HG02970 (cell line): ENCODE measurements around the gene CFAP99.
"Not testable (repeated sequence)": the region's sequence is repeated elsewhere in the genome, so short reads cannot be mapped to it uniquely, and the experiment has no call there.

ENCODE experiments used
- ATAC-seq: cut with Tn5 transposase; IDR thresholded peaks from one replicate; pipeline ENCODE4 v1.9.1; 2021; ENCODE audit warnings: mild to moderate bottlenecking, moderate library complexity, moderate number of reproducible peaks; ENCODE audit not compliant: unreplicated experiment, low FRiP score

Gene CFAP99

DNA sequence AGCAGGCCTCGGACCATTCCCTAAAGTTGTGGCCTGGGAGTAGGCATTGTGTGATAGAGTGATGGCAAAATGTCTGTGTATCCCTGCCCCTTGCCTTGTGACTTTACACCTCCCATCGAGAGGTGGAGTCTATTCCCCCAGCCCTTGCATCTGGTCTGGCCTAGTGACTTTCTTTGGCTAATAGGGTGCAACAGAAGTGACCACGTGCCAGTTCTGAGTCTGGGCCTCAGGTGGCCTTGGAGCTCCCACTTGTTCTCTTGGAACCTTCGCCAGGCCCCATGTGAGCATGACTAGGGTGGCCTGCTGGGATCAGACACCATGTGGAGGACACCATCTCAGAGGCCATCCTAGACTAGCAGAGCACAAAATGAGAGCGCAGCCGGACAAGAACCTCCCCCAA is 46.3 kb downstream of the CFAP99 start:
- ATAC-seq: no peak

DNA sequence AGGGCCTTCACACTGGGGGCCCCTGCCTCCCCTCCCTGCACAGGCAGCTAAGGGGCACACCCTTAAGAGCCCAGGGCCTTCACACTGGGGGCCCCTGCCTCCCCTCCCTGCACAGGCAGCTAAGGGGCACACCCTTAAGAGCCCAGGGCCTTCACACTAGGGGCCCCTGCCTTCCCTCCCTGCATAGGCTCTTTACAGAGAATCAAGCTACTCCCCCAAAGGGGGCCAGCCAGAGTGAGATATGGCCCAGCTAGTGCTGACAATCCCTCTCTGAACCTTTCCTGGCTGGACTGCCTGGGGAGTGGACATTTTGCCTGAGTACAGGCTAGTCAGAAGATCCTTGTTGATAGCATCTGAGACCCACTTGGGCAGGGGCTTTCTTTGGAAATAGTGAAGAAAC is 46.8 kb downstream of the CFAP99 start:
- not testable (repeated sequence) for ATAC-seq

DNA sequence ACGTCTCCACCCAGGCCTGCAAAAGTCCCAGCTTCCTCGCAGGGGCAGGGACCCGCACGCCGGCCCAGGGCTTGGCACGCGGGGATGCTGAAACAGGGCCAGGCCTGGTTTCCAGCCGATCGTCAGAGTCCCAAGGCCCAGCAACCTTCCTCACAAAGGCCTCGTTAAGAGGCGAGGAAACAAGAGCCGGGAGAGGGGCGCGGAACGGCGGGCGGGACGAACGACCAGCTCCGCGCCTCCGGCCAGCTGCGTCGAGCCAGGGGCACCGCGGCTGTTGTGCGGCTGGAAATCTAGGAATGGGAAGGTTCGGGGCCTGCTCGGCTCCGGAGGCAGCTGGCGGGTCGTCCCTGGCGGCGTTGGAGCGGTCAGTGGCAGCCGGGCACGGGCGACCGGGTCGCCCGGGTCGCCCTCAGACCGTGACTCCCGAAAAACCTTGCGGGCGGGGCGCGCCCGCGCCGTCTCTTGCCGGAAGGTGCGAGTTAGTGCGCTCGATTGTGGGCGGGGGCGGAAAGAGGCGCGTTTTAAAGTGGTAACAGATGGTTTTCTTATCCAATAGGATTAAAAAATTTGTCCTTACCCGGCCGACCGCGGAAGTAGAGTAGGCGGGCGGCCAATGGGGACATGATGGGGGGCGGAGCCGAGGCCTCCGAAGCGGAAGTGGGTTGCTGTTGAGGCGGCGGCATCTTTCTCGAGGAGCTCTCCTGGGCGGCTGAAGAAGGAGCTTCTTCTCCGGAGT is 49.9 kb downstream of the CFAP99 start, which contains the start of gene RNF4:
TSS of gene RNF4 (plus strand) at position 651 of the 736 bp plus-strand sequence. CDS start 21,388 bp downstream, outside the sequence.
- ATAC-seq: peak; percentile 85

DNA sequence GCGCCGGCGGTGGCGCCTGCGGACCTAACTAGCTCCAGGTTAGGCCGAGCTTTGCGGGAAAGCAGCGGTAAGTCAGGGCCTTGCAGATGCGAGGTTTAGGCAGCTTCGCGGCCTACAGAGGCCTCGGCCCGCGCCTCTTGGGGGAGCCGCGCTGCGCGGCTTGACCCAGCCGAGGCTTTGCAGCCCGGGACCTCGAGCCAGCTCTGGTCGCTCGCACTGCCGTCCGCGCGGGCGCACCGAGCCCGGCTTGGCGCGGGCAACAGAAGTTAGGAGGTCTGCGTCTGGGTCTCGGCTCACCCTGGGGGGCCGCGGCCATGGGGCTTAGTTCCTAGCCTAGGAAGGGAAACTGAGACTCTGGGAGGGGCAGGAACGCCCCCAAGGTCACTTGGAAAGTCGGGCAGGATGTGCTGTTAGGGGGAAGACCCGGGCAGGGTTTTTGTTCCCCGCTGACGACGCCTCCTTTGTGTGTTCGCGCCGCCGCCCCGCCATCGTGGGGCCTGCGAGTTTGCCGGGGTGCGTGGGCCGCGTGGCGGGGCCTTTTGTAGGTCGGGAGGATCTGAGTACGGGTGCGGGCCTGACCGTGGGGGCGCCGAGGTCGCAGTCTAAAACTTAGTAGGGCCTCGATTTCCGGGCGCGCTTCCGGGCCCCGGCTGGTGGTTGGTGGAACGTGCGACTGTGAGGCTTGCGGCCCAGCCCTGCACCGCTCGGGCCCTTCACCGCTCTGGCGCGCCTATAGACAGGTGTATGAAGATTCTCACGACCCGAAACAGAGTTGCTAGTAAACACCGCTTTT is 50.6 kb downstream of the CFAP99 start:
- peak; percentile 34 for ATAC-seq

DNA sequence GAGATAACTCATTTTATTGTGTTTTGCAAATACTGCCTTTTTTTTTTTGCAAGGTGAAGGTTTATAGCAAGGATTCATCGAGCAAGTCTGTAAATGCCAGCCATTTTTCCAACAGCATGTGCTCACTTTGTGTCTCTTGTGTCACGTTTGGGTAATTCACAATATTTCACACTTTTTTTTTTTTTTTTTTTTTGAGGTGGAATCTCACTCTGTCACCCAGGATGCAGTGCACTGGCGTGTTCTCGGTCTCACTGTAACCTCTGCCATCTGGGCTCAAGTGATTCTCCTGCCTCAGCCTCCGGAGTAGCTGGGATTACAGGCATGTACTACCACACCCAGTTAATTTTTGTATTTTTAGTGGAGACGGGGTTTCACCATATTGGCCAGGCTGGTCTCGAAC is 52.0 kb downstream of the CFAP99 start:
- ATAC-seq: no peak

DNA sequence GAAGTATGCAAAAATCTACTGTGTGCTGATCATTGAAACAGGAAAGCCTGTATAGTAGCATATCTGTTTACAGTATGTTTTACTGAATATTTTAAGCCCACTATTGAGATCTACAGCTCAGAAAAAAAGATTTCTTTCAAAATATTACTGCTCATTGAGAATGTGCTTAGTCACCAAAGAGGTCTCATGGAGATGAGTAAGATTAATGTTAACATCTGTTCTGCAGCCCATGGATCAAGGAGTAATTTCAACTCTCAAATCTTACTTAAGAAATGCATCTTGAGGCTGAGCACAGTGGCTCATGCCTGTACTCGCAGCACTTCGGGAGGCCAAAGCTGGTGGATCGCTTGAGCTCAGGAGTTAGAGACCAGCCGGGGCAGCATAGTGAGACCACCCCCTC is 53.4 kb downstream of the CFAP99 start:
- ATAC-seq: no peak

DNA sequence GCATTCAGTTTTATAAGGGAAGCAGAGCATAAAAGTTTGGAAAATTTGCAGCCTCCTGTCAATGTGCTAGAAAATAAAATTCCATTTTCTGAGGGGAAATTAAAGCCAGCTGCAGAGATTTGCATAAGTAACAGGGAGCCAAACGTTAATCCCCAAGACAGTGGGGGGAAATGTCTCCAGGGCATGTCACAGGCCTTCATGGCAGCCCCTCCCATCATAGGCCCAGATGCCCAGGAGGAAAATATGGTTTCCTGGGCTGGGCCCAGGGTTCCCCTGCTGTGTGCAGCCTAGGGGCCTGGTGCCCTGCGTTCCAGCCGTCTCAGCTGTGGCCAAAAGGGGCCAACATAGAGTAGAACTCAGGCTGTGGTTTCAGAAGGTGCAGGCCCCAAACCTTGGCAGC is 59.5 kb downstream of the CFAP99 start:
- no peak for ATAC-seq

DNA sequence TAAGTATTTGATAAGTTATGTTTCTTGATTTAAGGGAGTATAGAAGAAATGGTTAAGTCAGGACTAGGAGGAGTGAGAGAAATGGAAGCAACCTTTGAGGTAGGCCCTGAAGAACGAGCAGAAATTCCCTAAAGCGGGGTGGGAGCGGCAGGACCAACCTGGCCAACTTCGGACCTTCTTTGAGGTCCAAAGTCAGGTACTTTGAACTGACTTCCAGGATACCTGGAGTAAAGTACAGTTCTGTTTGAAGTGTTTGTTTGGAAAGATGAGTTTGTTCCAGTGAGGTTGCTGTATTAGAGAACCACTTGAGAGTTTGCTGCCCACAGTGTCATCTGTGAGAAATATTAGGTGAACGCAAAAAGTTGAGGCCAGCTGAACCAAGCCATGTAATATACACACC is 61.9 kb downstream of the CFAP99 start:
- ATAC-seq: no peak

DNA sequence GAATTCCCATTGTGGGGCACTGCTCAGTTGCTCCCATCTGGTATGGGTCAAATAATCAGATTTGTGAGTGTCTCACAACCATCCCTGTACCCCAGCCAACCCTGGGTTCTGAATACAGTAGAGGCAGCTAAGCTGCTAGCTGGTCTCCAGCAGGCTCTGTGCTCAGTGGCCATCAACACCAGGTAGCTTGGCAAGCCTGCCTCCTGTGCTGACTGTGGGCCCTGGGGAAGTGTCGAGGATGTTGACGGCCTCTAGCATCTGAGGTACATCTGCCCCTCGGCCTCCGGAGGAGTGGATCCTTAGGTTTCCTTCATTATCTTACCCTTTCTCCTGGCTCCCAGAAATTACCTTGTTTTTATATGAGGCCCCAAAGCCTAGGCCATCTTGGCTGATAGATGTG is 63.4 kb downstream of the CFAP99 start:
- ATAC-seq: no peak

DNA sequence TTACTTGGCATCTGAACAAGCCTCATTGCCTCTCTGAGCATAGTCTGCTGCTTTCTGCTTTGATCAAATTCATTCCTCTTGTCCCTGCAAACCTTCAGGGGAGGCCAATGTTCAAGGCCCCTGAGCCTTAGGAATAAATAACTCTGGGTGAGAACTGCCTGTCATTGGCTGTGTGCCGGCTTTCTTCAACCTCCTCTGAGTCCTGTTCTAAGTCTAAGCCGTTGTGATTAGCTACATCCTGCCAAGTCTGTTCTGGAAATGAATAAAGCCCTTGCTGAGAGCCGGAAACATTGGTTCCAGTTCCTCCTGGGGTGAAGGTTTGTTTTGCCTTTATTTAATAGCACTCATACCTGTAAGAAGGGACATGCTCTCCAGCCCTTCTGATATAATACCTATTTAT is 63.9 kb downstream of the CFAP99 start:
- no peak for ATAC-seq

DNA sequence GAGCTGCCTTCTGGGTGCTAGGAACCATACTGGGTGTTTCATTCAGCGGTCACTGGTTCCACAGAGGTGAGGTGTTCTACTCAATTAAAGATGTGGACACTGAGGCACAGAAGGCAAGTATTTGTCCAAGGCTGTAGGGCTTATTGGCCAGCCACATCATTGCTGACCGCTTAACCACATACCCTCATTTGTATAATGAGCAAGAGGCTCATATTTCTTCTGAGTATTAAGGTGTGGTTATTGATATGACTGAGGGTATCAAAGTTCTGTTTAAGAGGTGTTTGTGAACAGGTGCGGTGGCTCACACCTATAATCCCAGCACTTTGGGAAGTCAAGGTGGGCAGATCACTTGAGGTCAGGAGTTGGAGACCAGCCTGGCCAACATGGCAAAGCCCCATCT is 64.5 kb downstream of the CFAP99 start:
- no peak for ATAC-seq

DNA sequence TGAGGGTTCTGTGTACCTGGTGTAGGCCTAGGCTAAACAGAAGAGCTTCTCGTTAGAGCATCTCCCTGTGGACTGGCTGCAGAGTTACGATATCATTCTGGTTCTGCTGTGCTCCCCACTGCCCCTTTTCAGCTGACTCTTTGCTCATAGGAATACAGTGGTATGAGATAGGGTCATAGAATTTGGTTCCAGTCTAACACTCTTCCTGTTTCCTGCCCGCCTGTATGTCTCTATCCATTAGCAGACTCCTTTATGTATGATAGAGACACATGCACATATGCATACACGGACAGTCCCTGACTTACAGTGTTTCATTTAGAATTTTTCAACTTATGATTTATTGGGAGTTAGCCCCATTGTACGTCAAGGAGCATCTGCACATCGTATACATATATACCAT is 65.4 kb downstream of the CFAP99 start:
- ATAC-seq: no peak

DNA sequence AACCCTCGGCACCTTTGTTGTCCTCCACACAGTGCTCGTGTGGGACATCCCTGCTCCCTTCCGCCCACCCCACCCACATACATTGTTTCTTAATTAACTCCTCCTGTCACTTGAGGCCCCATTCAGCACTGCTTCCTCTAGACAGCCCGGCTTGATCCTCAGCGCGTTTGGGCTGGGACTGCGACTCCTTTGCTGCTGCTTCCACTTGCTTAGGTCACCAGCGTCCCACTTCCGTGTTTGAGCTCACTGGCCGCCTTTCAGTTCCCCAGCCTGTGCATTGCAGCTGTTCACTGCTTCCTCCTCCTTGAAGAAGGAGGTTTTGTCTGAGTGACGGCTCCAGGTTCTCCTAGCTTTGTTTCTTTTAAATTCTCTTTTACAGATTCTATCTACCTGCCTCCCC is 66.2 kb downstream of the CFAP99 start:
- peak; percentile 50 for ATAC-seq

DNA sequence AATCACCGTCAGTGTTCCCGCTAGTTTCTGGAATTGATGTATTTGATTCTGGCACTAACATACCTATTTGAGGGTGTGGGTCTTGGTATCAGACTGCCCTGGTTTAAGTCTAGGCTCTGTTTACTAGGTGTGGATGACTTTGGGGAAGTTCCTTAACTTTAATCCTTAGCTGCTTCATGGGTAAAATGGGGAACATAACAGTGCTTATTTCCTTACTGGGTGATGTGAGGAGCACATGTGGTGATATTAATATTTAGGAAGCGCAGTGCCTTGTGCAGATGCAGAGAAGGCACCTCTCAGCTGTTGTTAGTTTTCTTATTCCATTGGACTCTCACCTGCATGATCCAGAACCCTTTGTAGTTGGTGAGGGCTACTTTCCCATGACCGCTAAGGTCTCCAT is 67.2 kb downstream of the CFAP99 start:
- no peak for ATAC-seq

DNA sequence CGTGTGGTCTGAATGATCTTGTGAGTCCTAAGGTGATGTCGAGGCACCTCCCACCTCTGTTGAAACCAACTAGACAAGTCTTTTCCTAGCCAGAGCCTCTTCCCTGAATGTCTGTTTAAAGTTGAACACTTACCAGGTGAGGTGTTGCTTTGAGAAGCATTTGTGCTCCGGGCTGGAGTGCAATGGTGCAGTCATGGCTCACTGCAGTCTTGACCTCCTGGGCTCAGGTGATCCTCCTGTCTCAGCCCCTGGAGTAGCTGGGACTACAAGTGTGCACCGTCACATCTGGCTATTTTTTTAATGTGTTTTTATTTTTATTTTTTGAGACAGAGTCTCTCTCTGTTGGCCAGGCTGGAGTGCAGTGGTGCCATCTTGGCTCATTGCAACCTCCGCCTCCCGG is 68.2 kb downstream of the CFAP99 start:
- no peak for ATAC-seq

DNA sequence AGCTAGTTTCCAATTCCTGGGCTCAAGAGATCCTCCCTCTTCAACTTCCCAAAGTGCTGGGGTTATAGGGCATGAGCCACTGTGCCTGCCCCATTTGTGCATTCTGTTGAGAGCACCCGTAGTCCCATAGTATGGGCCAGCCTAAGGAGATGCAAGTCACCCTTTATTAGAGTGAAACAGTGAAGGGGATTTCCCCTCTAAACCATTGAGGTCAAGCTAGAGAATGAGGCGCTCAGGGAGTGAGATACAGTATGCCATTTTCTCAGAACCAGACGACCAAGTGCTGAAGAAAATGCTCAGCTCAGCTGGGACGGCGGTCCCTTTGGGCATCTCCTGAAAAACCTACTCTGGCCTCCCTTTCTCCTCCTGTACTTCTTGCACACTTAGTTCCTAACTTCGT is 68.9 kb downstream of the CFAP99 start:
- no peak for ATAC-seq

DNA sequence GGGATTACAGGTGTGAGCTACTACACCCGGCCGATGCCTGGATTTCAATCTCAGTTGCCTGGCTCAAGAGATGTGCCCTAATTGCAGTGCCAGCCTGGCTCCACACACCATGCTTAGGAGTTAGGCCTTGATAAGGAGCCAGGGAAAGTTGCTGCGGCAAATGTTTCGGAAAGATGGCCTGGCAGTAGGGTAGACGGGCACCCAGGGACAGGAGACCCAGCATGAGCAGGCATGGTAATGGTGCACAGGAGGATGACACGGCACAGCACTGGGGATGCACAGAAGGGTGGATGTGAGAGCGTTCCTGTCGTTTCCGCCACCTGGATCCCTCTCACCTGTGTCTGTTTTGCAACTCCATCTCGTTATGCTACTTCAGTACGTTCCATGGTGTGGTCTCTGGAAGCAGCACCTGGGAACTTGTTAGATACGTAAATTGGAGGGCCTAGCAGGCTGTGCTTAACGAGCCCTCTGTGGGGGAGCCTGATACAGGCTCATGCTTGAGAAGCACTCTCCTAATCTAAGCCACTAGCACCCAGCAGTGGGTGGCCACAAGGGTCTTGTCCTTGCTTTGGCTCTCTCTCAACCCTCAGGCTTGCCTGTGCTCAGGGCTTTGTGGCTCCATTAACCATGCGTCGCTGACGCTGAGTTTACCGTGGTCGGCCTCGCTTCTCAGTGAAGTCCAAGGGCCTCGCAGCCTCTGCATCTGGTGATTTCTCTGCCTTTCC is 70.5 kb downstream of the CFAP99 start:
- ATAC-seq: no peak

DNA sequence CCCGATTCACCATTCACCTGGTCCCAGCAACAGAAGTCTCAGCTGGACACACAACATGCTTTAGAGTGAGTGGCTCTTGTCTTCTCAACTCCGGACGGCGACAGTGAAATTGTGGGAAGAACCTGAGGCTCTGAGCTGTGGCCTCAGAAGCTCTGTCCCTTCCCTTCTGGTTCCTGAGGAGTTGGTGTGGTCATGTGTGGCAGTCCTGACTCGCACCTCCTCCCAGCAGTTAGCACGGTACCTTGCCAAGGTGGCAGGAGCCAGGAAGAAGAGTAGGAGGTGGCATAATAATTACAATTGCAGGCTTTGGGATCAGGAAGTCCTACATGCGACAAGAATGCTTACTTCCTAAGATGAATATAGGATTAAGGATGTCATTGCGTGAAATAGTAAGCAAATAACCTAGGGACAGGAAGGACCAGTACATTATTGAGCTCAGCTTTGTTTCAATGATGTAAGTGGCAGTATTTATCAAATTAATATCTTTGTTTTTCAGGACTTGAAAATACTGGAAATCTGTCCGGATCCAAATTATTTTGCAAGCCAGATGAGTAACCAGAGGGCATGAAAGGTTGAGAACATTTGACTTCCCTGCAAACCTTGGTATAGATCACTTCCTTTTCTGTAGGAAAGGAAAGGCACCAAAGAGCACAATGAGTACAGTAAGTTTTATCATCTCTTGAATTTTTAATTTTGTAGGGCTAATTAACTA is 71.2 kb downstream of the CFAP99 start:
- ATAC-seq: no peak

DNA sequence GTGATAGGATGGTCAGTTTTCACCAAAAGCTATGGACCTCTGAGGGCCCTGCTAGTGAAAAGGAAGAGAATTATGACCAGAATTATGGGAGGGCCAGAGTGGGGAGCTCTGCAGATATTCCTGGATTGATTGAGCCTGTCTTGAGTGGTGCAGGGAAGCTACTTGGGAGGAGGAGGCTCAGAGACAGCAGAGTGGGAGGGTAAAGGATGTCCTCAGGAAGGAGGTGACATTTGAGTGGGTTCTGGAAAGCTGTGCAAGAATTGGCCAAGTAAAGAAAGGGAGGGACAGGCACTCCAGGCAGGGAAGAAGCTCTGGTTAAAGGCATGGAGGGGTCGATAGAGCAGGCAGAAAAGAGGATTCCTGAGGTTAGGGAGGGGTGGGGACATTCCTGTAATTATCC is 74.2 kb downstream of the CFAP99 start:
- ATAC-seq: no peak

DNA sequence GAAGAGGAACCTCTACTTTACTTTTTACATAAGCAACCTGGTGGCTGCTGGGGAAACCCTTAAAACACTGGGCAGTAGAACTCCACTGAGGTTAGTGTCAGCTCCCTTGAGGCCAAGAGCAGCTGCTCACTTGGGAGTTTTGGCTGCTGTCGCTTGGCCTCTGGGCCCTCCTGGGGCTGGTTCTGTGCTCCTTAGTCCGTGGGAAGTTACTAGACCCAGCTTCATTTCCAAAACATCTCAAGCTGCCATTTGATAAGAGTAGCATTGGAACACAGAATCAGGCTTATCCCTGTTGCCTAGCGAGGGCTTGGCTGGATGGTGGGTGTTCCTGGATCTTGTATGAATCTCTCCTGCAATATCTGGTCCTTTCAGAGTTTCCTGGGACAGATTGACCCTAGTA is 76.2 kb downstream of the CFAP99 start:
- ATAC-seq: no peak

DNA sequence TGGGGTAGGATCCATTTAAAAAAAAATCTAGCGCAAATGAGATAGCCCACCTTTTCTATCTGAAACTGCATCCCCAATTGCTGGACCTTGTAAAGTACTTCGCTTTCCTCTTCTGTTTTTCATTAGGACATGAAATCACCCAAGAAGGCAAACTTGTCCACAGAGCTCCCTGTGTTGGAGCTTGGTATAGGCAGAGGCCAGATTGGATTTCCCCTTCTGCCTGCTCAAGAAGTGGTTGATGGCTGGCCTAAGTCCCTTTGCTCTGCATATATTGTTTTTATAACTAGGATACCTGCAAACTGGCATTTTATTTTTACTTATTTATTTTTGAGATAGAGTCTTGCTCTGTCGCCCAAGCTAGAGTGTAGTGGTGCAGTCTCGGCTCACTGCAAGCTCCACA is 78.6 kb downstream of the CFAP99 start:
- ATAC-seq: no peak
